GM18861 (cell line): ENCODE results near the gene DENND6A.

Experiments
- ATAC-seq: cut with Tn5 transposase; IDR thresholded peaks from one replicate; pipeline ENCODE4 v1.9.1; 2021; ENCODE audit not compliant: unreplicated experiment

The DENND6A gene

DNA sequence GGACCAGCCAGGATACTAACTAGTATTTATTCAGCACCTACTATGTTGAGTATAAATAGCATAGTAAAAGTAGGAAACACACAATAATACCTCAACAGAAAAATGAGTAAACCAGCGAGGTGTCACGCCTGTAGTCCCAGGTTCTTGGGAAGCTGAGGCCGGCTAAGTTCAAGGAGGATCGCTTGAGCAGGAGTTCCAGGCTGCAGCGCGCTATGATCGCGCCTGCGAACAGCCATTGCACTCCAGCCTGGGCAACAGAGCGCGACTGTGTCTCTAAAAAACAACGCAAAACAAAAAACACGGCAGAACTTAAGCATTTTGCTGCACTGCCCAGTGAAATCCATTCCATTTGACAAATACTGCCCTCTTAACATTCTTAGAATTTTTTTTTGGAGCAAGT lies 1.3 kb upstream of the DENND6A start:
- no peak for ATAC-seq

DNA sequence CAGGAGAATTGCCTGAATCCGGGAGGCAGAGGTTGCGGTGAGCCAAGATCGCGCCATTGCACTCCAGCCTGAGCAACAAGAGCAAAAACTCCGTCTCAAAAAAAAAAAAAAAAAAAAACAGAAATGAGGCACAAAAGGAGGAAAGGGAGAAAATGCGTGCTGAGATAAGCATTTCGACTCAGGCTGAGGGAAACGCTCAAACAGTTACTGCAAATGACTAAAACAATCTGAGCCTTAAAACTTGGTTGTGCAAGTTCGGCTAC lies 813 bp downstream of the DENND6A start:
- peak; percentile 4 for ATAC-seq

DNA sequence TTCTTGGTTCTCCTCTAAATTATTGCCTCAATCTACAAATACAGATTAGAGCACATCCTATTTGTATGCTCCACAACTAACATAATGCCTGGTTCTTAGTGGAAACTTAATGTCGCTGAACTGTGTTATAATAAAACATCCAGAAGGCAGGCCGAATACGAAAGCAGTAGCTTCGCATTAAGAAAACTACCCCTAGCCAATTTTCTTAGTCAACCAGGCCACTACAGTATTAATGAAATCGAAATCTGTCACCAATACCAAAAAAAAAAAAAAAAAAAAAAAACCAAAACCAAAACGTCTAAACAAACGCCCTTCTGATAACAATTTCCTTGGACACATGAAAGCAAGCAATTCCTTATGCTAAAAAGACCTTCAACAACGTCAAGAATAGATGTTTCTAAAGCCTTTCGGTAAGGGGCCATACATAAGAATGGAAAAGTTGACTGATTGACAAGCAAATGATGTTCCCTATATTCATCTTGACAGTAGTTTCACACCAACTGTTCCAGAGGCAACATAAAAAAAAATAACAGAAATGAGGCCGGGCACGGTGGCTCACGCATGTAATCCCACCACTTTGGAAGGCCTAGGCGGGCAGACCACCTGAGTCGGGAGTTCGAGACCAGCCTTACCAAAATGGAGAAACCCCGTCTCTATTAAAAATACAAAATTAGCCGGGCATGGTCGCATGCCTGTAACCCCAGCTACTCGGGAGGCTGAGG lies 1.3 kb downstream of the DENND6A start:
- ATAC-seq: no peak

DNA sequence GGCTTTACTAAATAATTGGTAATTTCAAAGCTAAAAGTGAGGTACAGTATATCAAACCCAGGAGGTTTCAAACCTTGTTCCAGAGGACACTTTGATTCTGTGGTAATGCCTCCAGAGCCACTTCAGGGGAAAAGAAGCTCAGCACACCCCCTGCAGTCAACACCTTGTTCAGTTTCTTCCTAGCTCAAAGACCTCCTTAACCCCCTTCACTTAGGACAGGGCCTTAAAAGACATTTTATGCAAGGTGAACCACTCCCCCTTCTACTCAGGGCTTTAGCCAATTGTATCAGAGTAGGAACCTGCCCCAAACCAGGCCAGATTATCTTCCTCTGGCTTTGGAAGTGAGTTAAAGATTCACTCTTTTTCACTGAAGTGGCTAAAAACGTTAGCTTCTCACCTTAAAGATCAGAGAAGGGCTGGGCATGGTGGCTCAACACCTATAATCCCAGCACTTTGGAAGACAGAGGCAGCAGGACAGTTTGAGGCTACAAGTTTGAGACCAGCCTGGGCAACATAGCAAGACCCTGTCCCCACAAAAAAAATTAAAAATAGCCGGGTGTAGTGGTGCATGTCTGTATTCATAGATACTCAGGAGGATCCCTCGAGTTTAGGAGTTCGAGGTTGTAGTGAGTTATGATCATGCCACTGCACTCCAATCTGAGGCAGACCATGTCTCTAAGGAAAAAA lies 3.4 kb downstream of the DENND6A start:
- no peak for ATAC-seq

DNA sequence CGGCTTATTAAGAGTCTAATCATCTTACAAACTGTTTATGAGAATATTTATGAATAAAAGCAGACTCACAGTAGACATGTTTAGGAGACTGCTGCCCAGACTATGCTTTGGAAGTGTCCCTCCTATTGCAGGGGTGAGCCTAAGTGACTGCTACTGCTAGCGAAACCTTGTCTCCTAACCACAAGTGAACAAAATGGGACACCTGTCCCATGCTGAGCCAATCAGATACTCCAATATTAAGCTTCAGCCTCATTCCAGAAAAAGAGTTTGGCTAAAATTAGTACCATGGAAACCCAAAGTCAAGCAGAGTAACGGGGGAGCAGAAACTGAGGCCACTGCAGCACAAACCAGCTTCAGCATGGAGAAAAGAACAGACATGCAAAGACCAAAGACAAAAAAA lies 4.6 kb downstream of the DENND6A start:
- ATAC-seq: no peak

DNA sequence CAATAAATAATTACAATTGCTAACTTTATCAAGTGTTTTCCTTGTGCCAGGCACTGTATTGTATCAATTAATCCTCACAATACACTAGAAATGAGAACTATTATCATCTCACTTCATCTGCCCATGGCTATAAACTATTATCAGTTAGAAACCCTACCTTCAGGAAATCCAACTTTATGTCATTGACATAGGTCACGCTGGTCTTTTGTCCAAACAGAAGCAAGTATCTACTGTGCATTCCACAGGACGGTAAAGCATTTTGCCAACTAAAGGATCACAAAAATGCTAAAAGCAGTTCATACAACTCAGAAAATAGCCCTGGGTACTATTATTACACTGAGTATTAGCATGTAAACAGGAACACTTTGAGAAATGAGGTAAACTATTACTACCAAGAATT lies 9.6 kb downstream of the DENND6A start:
- no peak for ATAC-seq

DNA sequence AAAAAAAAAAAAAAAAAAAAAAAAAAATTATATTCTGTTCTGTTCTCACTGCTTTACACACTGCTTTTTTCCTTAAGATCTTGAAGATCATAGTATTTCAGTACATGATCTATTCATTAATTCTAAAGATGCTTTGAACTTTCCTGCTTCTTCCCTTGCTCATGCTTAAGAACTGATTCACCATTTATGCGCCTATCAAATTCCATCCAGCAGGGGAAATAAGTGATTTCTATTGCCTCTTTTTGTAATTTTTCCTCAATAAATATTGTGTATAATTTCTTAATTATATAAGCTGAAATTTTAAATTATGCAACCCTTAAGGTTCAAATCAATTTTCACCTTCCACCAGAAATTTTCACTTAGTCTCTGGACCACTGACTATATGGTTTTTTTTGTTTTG lies 10.6 kb downstream of the DENND6A start:
- ATAC-seq: no peak

DNA sequence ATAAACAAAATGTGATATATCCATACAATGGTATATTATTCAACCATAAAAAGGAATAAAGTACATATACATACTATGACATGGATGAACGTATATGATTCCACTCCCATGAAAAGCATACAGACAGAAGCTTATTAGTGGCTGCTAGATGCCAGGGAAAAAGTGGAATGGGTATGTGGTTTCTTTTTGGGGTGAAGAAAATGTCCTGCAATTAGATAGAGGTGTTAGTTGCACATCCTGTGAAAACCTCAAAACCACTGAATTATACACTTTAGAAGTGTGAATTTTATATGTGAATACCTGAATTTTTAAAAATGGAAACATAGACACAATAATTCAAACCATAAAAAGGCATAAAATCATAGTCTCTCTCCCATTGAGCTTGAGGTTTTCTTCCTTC lies 11.2 kb downstream of the DENND6A start:
- no peak for ATAC-seq

DNA sequence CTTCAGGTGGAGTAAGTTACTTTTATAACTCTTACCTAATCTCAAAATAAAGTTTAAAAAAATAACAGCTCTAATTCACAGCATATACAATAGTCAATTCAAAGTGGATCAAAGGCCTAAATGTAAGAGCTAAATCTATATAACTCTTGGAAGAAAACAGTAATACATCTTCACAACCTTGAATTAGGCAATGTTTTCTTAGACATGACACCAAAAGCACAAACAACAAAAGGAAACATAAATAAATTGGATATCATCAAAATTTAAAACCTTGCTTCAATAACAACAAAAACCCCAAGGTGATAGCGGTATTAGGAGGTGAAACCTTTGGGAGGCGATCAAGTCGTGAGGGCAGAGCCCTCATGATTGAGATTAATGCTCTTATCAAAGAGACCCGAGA lies 12.8 kb downstream of the DENND6A start:
- no peak for ATAC-seq

DNA sequence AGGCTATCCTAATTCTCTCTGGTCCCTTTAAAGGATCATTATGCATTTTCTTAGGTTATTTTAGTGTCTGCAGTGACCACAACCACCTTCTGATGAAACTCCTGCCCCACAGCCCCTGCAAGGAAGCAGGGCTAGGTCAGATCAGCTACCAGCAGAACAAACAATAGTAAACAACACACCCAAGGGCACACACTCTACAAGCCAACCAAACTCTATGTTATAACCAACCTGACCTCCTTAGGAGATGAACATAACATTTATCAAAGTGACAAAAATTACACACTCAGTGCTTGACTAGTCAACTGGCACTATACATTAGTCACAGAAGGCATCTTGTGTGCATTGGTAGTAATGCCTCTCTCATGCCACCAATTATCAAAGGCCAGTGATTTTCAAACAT lies 17.3 kb downstream of the DENND6A start:
- no peak for ATAC-seq

DNA sequence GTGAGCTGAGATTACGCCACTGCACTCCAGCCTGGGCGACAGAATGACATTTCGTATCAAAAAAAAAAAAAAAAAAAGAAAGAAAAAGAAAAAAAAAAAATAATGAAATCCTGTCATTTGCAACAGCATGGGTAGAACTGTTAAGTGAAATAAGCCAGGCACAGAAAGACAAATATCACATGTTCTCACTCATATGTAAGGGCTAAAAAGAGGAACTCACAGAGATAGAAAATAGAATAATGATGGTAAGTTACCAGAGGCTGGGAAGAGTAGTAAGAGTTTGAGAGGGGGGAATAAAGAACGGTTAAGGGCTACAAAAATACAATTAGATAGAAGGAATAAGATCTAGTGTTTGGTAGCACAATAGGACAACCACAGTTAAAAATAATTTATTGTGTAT lies 19.7 kb downstream of the DENND6A start:
- ATAC-seq: no peak

DNA sequence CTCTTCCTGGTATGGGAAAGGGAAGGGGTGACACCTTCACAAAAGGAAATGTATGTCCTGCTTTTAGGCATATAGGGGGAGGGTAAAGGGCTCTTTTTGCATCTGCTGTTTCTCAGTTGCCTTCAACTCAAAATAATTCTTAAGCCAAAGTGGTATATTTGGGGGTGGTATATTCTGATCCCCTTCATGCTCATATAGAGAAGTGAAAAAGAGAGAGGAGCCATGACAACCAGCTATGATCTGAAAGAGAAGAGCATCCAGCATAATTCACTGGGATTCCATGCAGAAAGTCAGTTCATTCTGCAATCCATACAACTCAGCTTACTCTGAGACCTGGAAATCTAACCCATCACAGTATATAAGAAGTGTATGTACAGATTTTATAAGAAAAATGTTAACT lies 22.3 kb downstream of the DENND6A start:
- ATAC-seq: no peak

DNA sequence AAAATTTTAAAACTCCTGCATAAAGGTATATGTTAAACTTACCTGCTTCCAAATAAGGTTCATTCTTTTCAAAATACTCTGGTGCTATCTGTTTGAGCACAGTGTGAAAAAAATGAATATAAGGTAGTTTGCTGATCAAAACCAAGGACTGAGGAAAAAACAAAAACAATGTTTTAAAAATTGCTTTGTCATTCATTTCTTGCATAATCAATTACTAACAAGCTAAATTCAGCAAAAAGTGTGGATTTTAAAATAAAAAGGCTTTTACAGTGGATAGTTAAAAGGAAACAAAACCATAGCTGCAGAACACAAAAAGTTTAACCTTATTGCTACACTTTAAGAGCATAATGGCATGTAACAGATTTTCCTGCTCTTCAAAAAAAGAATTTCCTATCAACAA lies 31.5 kb downstream of the DENND6A start:
- no peak for ATAC-seq

DNA sequence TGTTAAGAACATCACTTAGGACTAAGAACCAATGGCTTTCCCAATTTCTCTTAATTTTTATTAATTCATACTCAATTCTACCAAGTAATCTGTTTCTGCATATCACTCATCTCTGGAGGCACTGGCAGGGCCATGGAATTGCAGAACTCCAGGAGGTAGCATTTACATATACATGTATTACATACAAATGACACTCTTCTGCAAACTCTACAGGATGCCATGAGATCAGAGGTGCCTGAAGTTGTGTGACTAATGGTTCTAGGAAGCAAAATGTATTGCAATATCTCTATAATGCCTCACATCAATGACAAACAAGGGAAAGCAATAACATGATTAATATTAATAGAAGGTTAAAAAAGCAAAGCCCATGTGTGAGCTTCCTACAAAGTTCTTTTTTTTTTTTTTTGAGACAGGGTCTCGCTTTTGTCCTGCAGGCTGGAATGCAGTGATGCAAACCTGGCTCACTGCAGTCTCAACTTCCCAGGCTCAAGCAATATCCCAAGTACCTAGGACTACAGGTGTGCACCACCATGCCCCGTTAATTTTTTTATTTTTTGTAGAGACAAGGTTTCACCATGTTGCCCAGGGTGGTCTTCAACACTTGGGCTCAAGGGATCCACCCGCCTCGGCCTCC lies 33.0 kb downstream of the DENND6A start:
- ATAC-seq: no peak

DNA sequence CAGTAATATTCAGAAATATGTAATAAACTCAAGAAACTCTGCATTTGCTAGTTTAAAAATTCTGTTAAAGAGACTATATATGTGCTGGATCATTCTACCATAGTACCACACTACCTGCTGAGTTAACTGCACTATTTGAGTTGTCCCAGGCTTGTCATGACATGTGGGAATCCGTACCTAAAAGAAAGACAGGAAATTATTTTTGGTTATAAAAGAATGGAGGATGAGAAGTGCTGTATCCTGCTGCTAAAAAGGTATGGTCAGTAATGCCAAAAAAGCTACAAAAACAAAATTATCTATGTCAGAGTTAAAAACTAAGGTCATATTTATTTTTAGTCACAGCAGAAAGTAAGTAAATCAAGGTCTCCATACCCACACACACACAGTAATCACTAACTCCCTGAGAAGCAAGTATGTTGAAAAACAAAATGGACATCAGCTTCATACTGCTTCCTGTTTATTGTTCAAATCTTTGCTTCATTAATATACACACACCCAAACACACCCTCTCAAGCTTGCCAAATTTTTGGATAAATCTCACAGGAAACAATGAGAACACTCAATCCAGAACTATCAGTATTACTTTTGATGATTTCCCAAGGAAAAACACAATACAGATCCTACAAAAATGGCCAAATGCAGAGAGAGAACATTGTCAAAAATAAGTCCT lies 33.7 kb downstream of the DENND6A start:
- no peak for ATAC-seq

DNA sequence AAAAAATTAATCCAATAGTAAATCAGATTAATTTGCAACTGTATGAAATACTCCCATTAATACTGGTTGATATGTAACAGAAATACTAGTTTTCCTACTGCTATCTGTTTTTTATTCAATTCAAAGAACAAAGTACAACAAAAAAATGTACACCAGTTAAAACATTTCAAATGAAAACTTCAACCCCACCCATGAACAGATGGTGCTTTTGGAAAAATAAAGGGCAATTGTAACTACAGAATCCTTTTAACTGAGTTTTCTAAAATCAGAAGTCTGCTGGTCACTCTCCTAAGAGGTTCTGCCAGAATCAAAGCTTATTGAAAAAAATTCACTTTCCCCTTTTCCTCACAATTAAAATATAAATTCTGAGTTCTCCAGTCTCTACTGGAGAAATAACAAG lies 34.3 kb downstream of the DENND6A start:
- no peak for ATAC-seq

DNA sequence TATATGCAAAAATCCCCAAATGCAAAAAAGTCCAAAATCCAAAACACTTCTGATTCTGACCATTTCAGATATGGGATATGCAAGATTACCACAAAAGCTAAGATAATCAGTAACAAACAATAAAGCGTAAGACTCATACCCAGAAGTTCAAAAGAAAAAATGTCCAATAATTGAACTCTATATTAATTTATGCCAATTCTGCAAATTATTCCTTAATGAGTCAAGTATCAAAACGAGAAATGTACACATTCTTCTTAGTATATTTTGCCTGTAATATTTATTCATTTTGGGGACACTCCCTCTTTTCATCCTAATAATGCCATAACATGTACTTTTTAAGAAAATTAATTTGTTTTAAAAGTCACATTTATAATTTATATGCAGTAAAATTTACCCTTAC lies 37.1 kb downstream of the DENND6A start:
- ATAC-seq: no peak

DNA sequence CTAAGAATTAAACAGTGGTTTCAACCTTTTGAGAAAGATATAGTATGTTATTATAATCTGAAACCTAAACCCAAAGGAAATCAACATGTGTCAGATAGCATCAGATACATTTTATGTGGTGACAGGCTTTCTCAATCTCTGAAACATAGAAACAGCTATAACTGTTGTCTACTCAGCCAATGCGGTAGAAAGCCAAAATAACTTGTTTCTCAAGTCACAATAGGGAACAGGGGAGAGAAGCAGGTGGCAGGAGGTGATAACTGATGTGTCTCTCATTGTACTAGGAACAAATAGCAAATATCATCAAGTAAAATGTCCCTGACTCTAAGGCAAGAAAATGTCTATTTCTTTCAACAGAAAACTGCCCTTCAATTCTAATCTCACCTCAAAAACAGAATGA lies 38.6 kb downstream of the DENND6A start:
- no peak for ATAC-seq

DNA sequence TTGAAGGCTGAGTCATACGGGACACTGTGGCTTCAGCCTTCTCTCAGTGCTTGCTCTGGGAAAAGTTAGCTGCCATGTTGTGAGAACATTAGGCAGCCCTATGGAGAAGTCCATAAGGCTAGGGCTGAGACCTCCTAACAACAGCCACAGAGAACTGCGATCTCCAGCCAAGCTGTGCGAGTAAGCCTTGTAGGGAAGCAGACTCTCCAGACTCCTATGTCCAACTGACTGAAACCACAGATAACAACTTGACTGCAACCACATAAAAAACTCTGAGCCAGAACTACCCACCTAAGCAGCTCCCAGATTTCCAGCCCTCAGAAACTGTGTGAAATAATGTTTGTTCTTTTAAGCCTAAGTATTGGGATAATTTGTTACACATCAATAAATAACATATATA lies 40.7 kb downstream of the DENND6A start:
- no peak for ATAC-seq

DNA sequence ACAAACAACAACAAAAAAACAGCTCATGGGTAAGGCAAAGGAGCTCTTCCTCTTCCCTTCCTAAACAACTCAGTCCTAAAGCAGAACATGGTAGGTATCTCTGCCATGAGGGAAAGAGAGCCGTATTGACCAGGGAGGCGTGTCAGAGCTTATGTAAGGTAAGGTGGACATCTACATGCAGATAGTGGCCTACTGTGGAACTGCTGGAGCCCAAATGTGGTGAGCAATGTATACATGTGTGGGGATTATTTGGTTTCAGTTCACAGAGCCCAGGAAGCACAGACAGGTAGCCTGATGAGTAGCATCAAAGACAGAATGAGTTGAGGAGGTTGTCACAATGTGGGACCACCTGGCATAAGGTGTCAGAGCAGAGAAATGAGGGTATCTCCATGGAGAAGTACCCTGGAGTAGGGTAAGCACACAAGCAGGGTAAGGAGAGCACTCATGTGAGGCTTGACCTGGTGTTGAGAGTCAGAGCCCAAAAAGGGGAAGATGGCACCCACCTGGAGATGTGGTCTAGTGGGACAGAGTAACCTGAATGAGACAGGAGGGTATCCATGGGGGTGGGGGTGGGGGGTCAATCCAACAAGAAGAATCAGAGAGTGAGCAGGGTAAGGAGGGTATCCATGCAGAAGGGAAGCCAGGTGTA lies 45.5 kb downstream of the DENND6A start:
- ATAC-seq: no peak

DNA sequence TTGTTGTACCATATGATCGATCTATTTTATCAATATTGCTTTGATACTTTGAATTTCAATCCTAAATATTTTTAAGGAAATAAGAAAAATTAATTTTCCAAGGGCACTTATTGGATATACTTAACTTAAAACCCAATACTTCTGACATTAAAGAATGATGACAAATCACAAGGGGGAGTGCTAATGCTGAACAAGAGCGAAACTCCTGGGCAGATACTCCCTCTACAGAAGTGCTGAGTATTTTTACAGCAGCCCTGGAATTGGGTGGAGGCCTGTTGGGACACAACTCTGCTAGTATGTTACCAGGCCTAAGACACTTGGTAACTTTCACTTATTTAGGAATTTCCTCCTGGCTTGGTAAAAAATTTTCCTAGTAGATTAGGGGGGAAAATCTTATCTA lies 46.2 kb downstream of the DENND6A start:
- no peak for ATAC-seq

DNA sequence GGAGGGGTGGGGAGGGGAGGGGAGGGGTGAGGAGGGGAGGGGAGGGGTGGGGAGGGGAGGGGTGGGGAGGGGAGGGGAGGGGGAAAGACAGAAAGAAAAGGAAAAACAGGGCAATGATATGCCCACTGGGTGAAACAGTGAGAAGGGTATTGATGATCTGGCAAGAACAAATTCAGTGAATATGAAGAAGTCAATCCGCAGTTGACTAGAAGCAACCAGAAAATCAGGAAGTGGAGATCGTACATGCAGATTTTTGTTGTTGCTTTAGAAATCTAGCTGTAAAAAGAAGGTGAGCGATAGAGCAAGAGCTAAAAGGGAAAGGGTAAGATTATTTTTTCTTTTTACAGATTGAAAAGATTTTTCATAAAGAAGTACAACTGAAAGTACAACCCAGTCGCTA lies 48.1 kb downstream of the DENND6A start:
- no peak for ATAC-seq
